T-cell (primary cell): ENCODE results near the gene PTPRM. TPM values are rescaled to one million over a fixed set of nuclear protein-coding genes. Genes with fewer than 3 reads are reported as not detected.
"Not testable (repeated sequence)": the region's sequence is repeated elsewhere in the genome, so short reads cannot be mapped to it uniquely, and the experiment has no call there.

Experiments used
- ATAC-seq, 4 experiments: fragments of 200-7000 bp in 3 of 4; fragments of 150-1000 bp in 1 of 4; cut with Tn5 transposase; replicated peaks in 1 of 4; 1 replicate in 3 of 4; 2 replicates in 1 of 4; pipeline ENCODE4 v1.10.0; 2021; ENCODE audit warnings: moderate library complexity in 3 of 4, mild to moderate bottlenecking in 2 of 4, moderate number of reproducible peaks in 1 of 4
- CTCF ChIA-PET, 2 donors: fragments of 300-600 bp; sonication (Branson Sonifier 250); formaldehyde crosslinking; loops; one replicate each; lab custom pipeline; 2022; ENCODE audit warnings: antibody characterized with exemption in 2 of 2; lab: Charles Lee
- POLR2A ChIA-PET, 2 donors: fragments of 300-600 bp; sonication (Branson Sonifier 250); formaldehyde crosslinking; loops; one replicate each; lab custom pipeline; 2022; ENCODE audit warnings: antibody characterized with exemption in 2 of 2; lab: Charles Lee
- DNase-seq, 35 experiments: peaks; one replicate each; pipeline versions ENCODE4 v3.0.0 to v3.0.0-alpha.2; 2013 to 2023
- H3K27ac ChIP-seq: one replicate; pipeline ENCODE4 v1.5.1; 2013; ENCODE audit warnings: low read length
- H3K27me3 ChIP-seq, 2 experiments: replicated peaks in 1 of 2; 1 replicate in 1 of 2; 2 replicates in 1 of 2; pipeline versions ENCODE4 v1.6.1 to v1.7.0; 2013; ENCODE audit warnings: low read length in 1 of 2, mixed read lengths in 1 of 2; ENCODE audit not compliant: control insufficient read depth in 2 of 2, insufficient read depth in 2 of 2; ENCODE audit errors: extremely low read depth in 1 of 2
- H3K36me3 ChIP-seq, 2 donors: 1 replicate in 1 of 2; 2 replicates in 1 of 2; pipeline versions ENCODE4 v1.6.1 to v1.7.0; 2013; ENCODE audit warnings: low read length in 1 of 2; ENCODE audit not compliant: control insufficient read depth in 2 of 2, insufficient read depth in 1 of 2; ENCODE audit errors: extremely low read depth in 1 of 2
- H3K4me1 ChIP-seq, 2 experiments: 1 replicate in 1 of 2; 2 replicates in 1 of 2; pipeline versions ENCODE4 v1.6.1 to v1.7.0; 2013; ENCODE audit warnings: low read length in 2 of 2, mixed read lengths in 1 of 2; ENCODE audit not compliant: insufficient read depth in 2 of 2, control insufficient read depth in 1 of 2; ENCODE audit errors: extremely low read depth in 1 of 2
- H3K4me3 ChIP-seq, 2 donors: 1 replicate in 1 of 2; 2 replicates in 1 of 2; pipeline versions ENCODE4 v1.5.1 to v1.7.0; 2013; ENCODE audit warnings: mild to moderate bottlenecking in 2 of 2, low read length in 1 of 2, moderate library complexity in 1 of 2; ENCODE audit not compliant: control insufficient read depth in 1 of 2; ENCODE audit errors: extremely low read depth in 1 of 2
- H3K9me3 ChIP-seq: 2 replicates; pipeline ENCODE4 v1.7.0; 2013
- H3K27ac Mint-ChIP-seq, 2 donors: one replicate each; pipeline ENCODE4 v1.8.0; 2020 to 2021; ENCODE audit warnings: mild to moderate bottlenecking in 2 of 2, mixed read lengths in 2 of 2
- H3K27me3 Mint-ChIP-seq, 2 donors: one replicate each; pipeline ENCODE4 v1.8.0; 2021 to 2022; ENCODE audit warnings: mixed read lengths in 2 of 2
- H3K36me3 Mint-ChIP-seq: one replicate; pipeline ENCODE4 v1.8.0; 2021; ENCODE audit warnings: mixed read lengths
- H3K4me1 Mint-ChIP-seq, 3 donors: one replicate each; pipeline ENCODE4 v1.8.0; 2020 to 2022; ENCODE audit warnings: mixed read lengths in 3 of 3, mild to moderate bottlenecking in 1 of 3
- H3K4me3 Mint-ChIP-seq, 3 donors: one replicate each; pipeline ENCODE4 v1.8.0; 2020 to 2022; ENCODE audit warnings: mild to moderate bottlenecking in 3 of 3, mixed read lengths in 3 of 3, moderate library complexity in 3 of 3
- H3K9me3 Mint-ChIP-seq, 3 donors: one replicate each; pipeline ENCODE4 v1.8.0; 2020 to 2022; ENCODE audit warnings: mixed read lengths in 3 of 3
- WGBS: methylation state at CpG from one replicate; pipeline ENCODE4 v1.1.5; 2013; ENCODE audit warnings: missing lambda C conversion rate; ENCODE audit not compliant: insufficient coverage; 5-methylcytosine and 5-hydroxymethylcytosine counted together
- total RNA-seq, 35 experiments: library from RNA in 6 of 35; stranded (reverse) in 6 of 35; fragments of 120-200 nt in 1 of 35; gene quantifications; one replicate each; pipeline versions ENCODE4 v1.2.1 to v1.2.4 and lab custom pipeline; 2013 to 2026

PTPRM gene
- total RNA-seq, 5 donors from 2014 or later (not counting 1 experiment from before 2014, with no cell fraction given): 4.1 to 47.4 (median 7.1) TPM

- H3K4me3 ChIP-seq, H3K27ac ChIP-seq, H3K27me3 ChIP-seq, H3K27me3 Mint-ChIP-seq, H3K4me1 Mint-ChIP-seq, H3K36me3 Mint-ChIP-seq, ATAC-seq, H3K36me3 ChIP-seq, H3K9me3 Mint-ChIP-seq, H3K27ac Mint-ChIP-seq, H3K4me3 Mint-ChIP-seq, H3K9me3 ChIP-seq, POLR2A ChIA-PET, DNase-seq, CTCF ChIA-PET: not testable (repeated sequence)
- no CpG with 5 or more reads among the region's 18 CpGs for WGBS
- peaks cover 0 to 10% of the 10 kb centered on the region in 2 experiments for H3K4me1 ChIP-seq
These were observed 399.6 kb downstream of the PTPRM start for GRCh38 chr18:7966682-7967081.

DNA sequence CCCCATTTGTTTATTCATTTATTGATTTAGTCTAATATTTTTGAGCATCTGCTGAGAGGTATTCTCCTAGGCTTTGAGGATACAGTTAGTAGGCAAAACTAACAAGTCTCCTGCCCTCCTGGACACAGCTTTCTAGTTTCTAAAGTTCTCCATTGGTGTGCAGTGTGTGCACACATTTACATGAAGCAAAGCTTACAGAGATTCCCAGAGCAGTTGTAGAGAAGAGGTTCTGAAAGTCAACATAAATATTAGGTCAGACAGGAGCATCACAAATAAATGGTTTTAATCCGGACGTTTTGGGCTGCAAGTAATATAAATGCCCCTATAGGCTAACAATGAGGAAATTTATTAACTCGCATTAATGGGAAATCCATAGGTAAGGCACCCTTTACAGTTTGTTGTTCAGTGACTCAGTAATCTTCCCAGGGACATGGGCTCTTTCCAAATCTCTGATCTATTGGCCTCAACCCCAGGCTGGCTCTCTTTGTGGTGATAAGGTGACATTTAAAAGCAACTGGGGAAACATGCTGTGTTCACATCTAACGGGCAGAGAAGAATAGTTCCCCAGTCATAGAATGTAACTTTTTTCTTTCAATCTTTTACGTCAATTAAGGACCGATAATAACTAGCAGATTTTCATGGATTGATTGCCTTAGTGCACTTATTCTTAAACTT lies 407.2 kb downstream of the PTPRM start:
- H3K4me1 Mint-ChIP-seq: no peaks in the 10 kb centered on the region
- Histone ChIP-seq H3K9me3 (no peaks in the 10 kb centered on the region), H3K27ac (no peak overlapping the region), H3K27me3 (no peaks in the 10 kb centered on the region), H3K36me3 (no peaks in the 10 kb centered on the region), H3K4me1 (no peaks in the 10 kb centered on the region), H3K4me3 (no peak overlapping the region)
- H3K4me3 Mint-ChIP-seq: no peak overlapping the region
- CTCF ChIA-PET: no interaction called here
- H3K9me3 Mint-ChIP-seq: no peaks in the 10 kb centered on the region
- no peak overlapping the region for H3K27ac Mint-ChIP-seq
- no peaks in the 10 kb centered on the region for H3K36me3 Mint-ChIP-seq
- WGBS: 96% methylated on average over 4 of the region's 6 CpGs
- DNase-seq (no peak), ATAC-seq (no peak)
- no peaks in the 10 kb centered on the region for H3K27me3 Mint-ChIP-seq
- POLR2A ChIA-PET: no interaction called here

- Histone ChIP-seq H3K27me3 (no peaks in the 10 kb centered on the region), H3K4me1 (no peaks in the 10 kb centered on the region), H3K36me3 (no peaks in the 10 kb centered on the region), H3K27ac (no peak overlapping the region), H3K4me3 (no peak overlapping the region), H3K9me3 (no peaks in the 10 kb centered on the region)
- Mint-ChIP-seq H3K36me3 (no peaks in the 10 kb centered on the region), H3K4me3 (no peak overlapping the region), H3K27ac (no peak overlapping the region), H3K4me1 (no peaks in the 10 kb centered on the region), H3K9me3 (peaks cover 0 to 4% (median 0%) of the 10 kb centered on the region in 3 donors), H3K27me3 (no peaks in the 10 kb centered on the region)
- 100% methylated on average over 1 of the region's 4 CpGs for WGBS
- ChIA-PET POLR2A (no interaction called here), CTCF (no interaction called here)
- DNase-seq: no peak
- ATAC-seq: no peak
These were observed 410.8 kb downstream of the PTPRM start for GRCh38 chr18:7977897-7978296.

DNA sequence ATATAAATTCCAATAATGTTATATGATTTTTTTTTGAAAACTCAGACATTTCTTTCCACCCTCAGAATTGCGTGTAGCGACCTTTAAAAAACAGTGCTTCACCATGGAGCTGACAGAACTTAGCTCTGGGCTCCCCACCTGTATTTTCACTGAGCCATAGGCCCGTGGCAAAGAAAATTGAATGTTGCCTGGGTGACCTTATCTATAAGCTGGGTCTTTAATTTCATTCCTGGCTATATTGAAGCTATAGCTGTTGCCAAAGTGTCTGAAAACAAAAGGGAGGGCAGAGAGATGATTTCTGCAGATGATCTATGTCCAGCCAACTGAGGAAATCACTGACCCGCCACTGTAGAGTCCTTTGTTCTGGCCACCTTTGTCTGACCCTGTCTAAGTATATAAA lies 411.7 kb downstream of the PTPRM start:
- Mint-ChIP-seq H3K27ac (no peak overlapping the region), H3K36me3 (no peaks in the 10 kb centered on the region)

GRCh38 chr18:7979714-7980113 lies 412.6 kb downstream of the PTPRM start:
- H3K4me3 Mint-ChIP-seq: no peak overlapping the region
- Histone ChIP-seq H3K4me3 (no peak overlapping the region), H3K27ac (no peak overlapping the region), H3K4me1 (no peaks in the 10 kb centered on the region), H3K9me3 (no peaks in the 10 kb centered on the region), H3K36me3 (no peaks in the 10 kb centered on the region), H3K27me3 (no peaks in the 10 kb centered on the region)
- H3K9me3 Mint-ChIP-seq: peaks cover 0 to 4% (median 0%) of the 10 kb centered on the region in 3 donors
- DNase-seq (no peak), ATAC-seq (no peak)
- WGBS: 90% methylated on average over 8 of the region's 8 CpGs
- POLR2A ChIA-PET: no interaction called here
- CTCF ChIA-PET: no interaction called here
- H3K36me3 Mint-ChIP-seq: no peaks in the 10 kb centered on the region
- H3K27me3 Mint-ChIP-seq: no peaks in the 10 kb centered on the region
- no peak overlapping the region for H3K27ac Mint-ChIP-seq
- no peaks in the 10 kb centered on the region for H3K4me1 Mint-ChIP-seq

More for the DNA sequence above, 411.7 kb downstream of the PTPRM start:
- POLR2A ChIA-PET: no interaction called here
- Histone ChIP-seq H3K4me1 (no peaks in the 10 kb centered on the region), H3K27me3 (no peaks in the 10 kb centered on the region), H3K27ac (no peak overlapping the region), H3K4me3 (no peak overlapping the region), H3K9me3 (no peaks in the 10 kb centered on the region), H3K36me3 (no peaks in the 10 kb centered on the region)
- ATAC-seq: no peak
- CTCF ChIA-PET: no interaction called here
- DNase-seq: no peak
- Mint-ChIP-seq H3K4me1 (no peaks in the 10 kb centered on the region), H3K4me3 (no peak overlapping the region), H3K9me3 (peaks cover 0 to 4% (median 0%) of the 10 kb centered on the region in 3 donors), H3K27me3 (no peaks in the 10 kb centered on the region)
- 87% methylated on average over 3 of the region's 4 CpGs for WGBS

DNA sequence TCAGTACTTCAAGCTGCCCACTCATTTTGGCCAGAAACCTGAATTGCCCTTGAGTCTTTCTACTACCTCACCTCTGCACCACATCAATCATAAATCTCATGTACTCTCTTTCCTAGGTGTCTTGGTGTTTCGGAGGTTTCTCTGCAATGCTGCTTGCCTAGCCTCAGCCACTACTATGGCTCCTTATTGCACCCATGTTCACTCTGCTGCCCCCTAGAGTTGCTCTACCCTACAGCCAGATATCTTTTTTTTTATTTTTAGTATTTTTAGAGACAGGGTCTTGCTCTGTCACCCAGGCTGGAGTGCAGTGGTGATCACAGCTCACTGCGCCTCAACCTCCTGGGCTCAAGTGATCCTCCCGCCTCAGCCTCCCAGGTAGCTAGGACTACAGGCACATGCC lies 413.0 kb downstream of the PTPRM start:
- Histone ChIP-seq H3K9me3 (no peaks in the 10 kb centered on the region), H3K36me3 (no peaks in the 10 kb centered on the region), H3K27ac (no peak overlapping the region), H3K4me3 (no peak overlapping the region), H3K4me1 (no peaks in the 10 kb centered on the region), H3K27me3 (no peaks in the 10 kb centered on the region)
- ATAC-seq: no peak
- Mint-ChIP-seq H3K36me3 (no peaks in the 10 kb centered on the region), H3K27ac (no peak overlapping the region), H3K27me3 (no peaks in the 10 kb centered on the region), H3K4me3 (no peak overlapping the region), H3K9me3 (peaks cover 0 to 4% (median 0%) of the 10 kb centered on the region in 3 donors), H3K4me1 (no peaks in the 10 kb centered on the region)
- POLR2A ChIA-PET: no interaction called here
- CTCF ChIA-PET: no interaction called here
- DNase-seq: peak in 1 of 35 experiments; percentile 12
- 89% methylated on average over 3 of the region's 3 CpGs for WGBS
